Liver (tissue), 9 donors: ENCODE measurements around the gene C1orf52. TPM values are rescaled to one million over a fixed set of nuclear protein-coding genes. Genes with fewer than 3 reads are reported as not detected.

Experiments
- DNase-seq: peaks from one replicate; pipeline ENCODE4 v3.0.0-alpha.2; 2017; ENCODE audit warnings: low spot score
- H3K27ac ChIP-seq, 2 donors: one replicate each; pipeline ENCODE4 v1.7.0; 2013; ENCODE audit warnings: inconsistent platforms in 2 of 2, low read length in 2 of 2, control low read depth in 1 of 2, low read depth in 1 of 2, mild to moderate bottlenecking in 1 of 2
- H3K27me3 ChIP-seq, 4 donors: one replicate each; pipeline versions ENCODE4 v1.6.1 to v1.7.0; 2013; ENCODE audit warnings: low read length in 3 of 4, inconsistent platforms in 1 of 4, mild to moderate bottlenecking in 1 of 4, moderate library complexity in 1 of 4; ENCODE audit not compliant: control insufficient read depth in 4 of 4, insufficient read depth in 4 of 4
- H3K36me3 ChIP-seq, 4 donors: one replicate each; pipeline versions ENCODE4 v1.6.1 to v1.7.0; 2013; ENCODE audit warnings: low read length in 3 of 4, mild to moderate bottlenecking in 3 of 4, low read depth in 1 of 4, moderate library complexity in 1 of 4; ENCODE audit not compliant: control insufficient read depth in 4 of 4, insufficient read depth in 3 of 4
- H3K4me1 ChIP-seq, 4 donors: one replicate each; pipeline versions ENCODE4 v1.6.1 to v1.7.0; 2013; ENCODE audit warnings: low read length in 3 of 4, mild to moderate bottlenecking in 3 of 4, moderate library complexity in 1 of 4; ENCODE audit not compliant: control insufficient read depth in 4 of 4, insufficient read depth in 4 of 4
- H3K4me3 ChIP-seq, 3 donors: one replicate each; pipeline versions ENCODE4 v1.6.1 to v1.7.0; 2013; ENCODE audit warnings: low read length in 3 of 3, control low read depth in 1 of 3, low read depth in 1 of 3, mild to moderate bottlenecking in 1 of 3
- H3K9ac ChIP-seq, 2 donors: one replicate each; pipeline ENCODE4 v1.7.0; 2013; ENCODE audit warnings: low read length in 2 of 2, mild to moderate bottlenecking in 2 of 2, moderate library complexity in 2 of 2, control low read depth in 1 of 2, low read depth in 1 of 2
- H3K9me3 ChIP-seq, 4 donors: one replicate each; pipeline versions ENCODE4 v1.6.1 to v1.7.0; 2013; ENCODE audit warnings: low read length in 3 of 4; ENCODE audit not compliant: control insufficient read depth in 4 of 4
- EGR1 ChIP-seq, 2 donors: IDR thresholded peaks; 2 replicates each; pipeline ENCODE4 v1.6.1; 2016 to 2018; ENCODE audit warnings: antibody characterized with exemption in 2 of 2, low read depth in 2 of 2
- FOXA1 ChIP-seq: IDR thresholded peaks from 2 replicates; pipeline ENCODE4 v1.6.1; 2016; ENCODE audit warnings: antibody characterized with exemption
- FOXA2 ChIP-seq: IDR thresholded peaks from 2 replicates; pipeline ENCODE4 v1.6.1; 2016; ENCODE audit warnings: antibody characterized with exemption
- GABPA ChIP-seq, 2 donors: IDR thresholded peaks in 1 of 2; conservative IDR thresholded peaks in 1 of 2; 2 replicates each; pipeline ENCODE4 v1.6.1; 2016; ENCODE audit warnings: antibody characterized with exemption in 2 of 2, mild to moderate bottlenecking in 1 of 2, moderate library complexity in 1 of 2
- HNF4A ChIP-seq, 2 donors: conservative IDR thresholded peaks; 2 replicates each; pipeline ENCODE4 v1.6.1; 2016; ENCODE audit warnings: antibody characterized with exemption in 2 of 2, mild to moderate bottlenecking in 2 of 2
- HNF4G ChIP-seq: IDR thresholded peaks from 2 replicates; pipeline ENCODE4 v1.6.1; 2016; ENCODE audit warnings: antibody characterized with exemption
- JUND ChIP-seq, 2 donors: IDR thresholded peaks; 2 replicates each; pipeline ENCODE4 v1.6.1; 2016; ENCODE audit warnings: antibody characterized with exemption in 2 of 2
- NR2F2 ChIP-seq: IDR thresholded peaks from 2 replicates; pipeline ENCODE4 v1.6.1; 2016; ENCODE audit warnings: antibody characterized with exemption
- RAD21 ChIP-seq, 2 donors: IDR thresholded peaks; 2 replicates each; pipeline ENCODE4 v1.6.1; 2016; ENCODE audit warnings: antibody characterized with exemption in 2 of 2, mild to moderate bottlenecking in 2 of 2
- RXRA ChIP-seq, 2 donors: IDR thresholded peaks; 2 replicates each; pipeline ENCODE4 v1.6.1; 2017 to 2018; ENCODE audit warnings: antibody characterized with exemption in 2 of 2, mild to moderate bottlenecking in 1 of 2
- SP1 ChIP-seq: IDR thresholded peaks from 2 replicates; pipeline ENCODE4 v1.6.1; 2018; ENCODE audit warnings: antibody characterized with exemption, mild to moderate bottlenecking
- TAF1 ChIP-seq: conservative IDR thresholded peaks from 2 replicates; pipeline ENCODE4 v1.6.1; 2016; ENCODE audit warnings: antibody characterized with exemption, mild to moderate bottlenecking
- YY1 ChIP-seq: IDR thresholded peaks from 2 replicates; pipeline ENCODE4 v1.6.1; 2016; ENCODE audit warnings: antibody characterized with exemption, mild to moderate bottlenecking
- WGBS: extraction: QIAGEN DNeasy Blood & Tissue Kit; methylation state at CpG from one replicate; pipeline ENCODE4 v1.1.7; 2013; 5-methylcytosine and 5-hydroxymethylcytosine counted together
- polyA plus RNA-seq, 2 donors: library from polyadenylated mRNA; stranded (reverse) in 1 of 2; unstranded in 1 of 2; fragments of 200-250 nt in 1 of 2; fragments of >200 nt in 1 of 2; fragmentation: Nextera tagmentation in 1 of 2; extraction: Ambion mirVana in 1 of 2; gene quantifications; one replicate each; pipeline versions ENCODE4 v1.2.1 to v1.2.3, GENCODE V29; 2013 to 2015
- total RNA-seq, 2 donors: library from RNA; depleted of rRNA; stranded (reverse); fragments of >200 nt; gene quantifications; one replicate each; pipeline ENCODE4 v1.2.3, GENCODE V29; 2014
- TF ChIP-seq, protein P1 (sequence below): IDR thresholded peaks from 2 replicates; pipeline ENCODE4 v1.6.1; 2016; ENCODE audit warnings: antibody characterized with exemption, mild to moderate bottlenecking
- TF ChIP-seq, protein P2 (sequence below): IDR thresholded peaks from 2 replicates; pipeline ENCODE4 v1.6.1; 2016; ENCODE audit warnings: antibody characterized with exemption
- TF ChIP-seq, protein P3 (sequence below): fragments of 150-350 bp; IDR thresholded peaks from 2 replicates; pipeline ENCODE4 v1.5.1; 2017; ENCODE audit warnings: improper control_type of control experiment, low read depth, low read length; ENCODE audit not compliant: missing input control
- TF ChIP-seq, protein P4 (sequence below): IDR thresholded peaks from 2 replicates; pipeline ENCODE4 v1.6.1; 2016; ENCODE audit warnings: antibody characterized with exemption
- TF ChIP-seq, protein P5 (sequence below): IDR thresholded peaks from 2 replicates; pipeline ENCODE4 v1.6.1; 2016; ENCODE audit warnings: antibody characterized with exemption
- donor health status: healthy.
- donor health status: healthy.
- donor health status: healthy.
- donor health status: healthy.
- donor health status: healthy.

C1orf52 gene
- total and polyA plus RNA-seq, 4 donors: 6.1 to 10.9 (median 7.3) TPM

DNA sequence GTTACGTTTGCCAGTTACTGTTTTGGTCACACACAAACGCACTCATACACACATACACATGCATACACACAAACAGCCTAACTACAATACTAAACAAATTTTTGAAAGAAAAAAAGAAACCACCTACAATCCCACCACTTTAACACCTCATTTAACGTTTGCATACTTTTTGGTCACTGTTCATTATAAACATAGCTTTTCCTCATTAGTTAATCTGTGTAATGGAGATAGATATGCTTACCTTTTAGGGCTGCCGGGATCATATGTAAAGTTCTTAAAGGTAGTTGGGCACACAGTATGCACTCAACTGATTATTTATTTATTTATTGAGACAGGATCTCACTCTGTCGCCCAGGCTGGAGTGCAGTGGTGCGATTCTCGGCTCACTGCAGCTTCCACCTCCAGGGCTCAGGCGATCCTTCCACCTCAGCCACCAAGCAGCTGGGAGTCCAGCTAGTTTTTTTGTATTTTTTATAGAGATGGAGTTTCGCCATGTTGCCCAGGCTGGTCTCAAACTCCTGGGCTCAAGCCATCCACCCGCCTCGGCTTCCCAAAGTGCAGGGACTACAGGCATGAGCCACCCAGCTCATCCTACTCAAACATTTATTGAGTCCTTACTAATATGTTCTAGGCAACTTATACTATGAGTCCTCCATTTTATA, 17.6 kb upstream of the C1orf52 start:
- Histone ChIP-seq H3K27me3 (no peaks in the 10 kb centered on the region), H3K9ac (peak overlapping the region; percentile 33 to 75), H3K27ac (peak overlapping the region; percentile 83 to 90), H3K36me3 (no peaks in the 10 kb centered on the region), H3K9me3 (no peaks in the 10 kb centered on the region), H3K4me3 (peak overlapping the region; percentile 34 to 65 (median 49)), H3K4me1 (peaks cover 0 to 30% (median 18%) of the 10 kb centered on the region in 4 donors)
- WGBS: 67% methylated on average over 11 of the region's 11 CpGs
- no peak for DNase-seq
- TF ChIP-seq NR2F2: no peak
- TF ChIP-seq, protein P1, sequence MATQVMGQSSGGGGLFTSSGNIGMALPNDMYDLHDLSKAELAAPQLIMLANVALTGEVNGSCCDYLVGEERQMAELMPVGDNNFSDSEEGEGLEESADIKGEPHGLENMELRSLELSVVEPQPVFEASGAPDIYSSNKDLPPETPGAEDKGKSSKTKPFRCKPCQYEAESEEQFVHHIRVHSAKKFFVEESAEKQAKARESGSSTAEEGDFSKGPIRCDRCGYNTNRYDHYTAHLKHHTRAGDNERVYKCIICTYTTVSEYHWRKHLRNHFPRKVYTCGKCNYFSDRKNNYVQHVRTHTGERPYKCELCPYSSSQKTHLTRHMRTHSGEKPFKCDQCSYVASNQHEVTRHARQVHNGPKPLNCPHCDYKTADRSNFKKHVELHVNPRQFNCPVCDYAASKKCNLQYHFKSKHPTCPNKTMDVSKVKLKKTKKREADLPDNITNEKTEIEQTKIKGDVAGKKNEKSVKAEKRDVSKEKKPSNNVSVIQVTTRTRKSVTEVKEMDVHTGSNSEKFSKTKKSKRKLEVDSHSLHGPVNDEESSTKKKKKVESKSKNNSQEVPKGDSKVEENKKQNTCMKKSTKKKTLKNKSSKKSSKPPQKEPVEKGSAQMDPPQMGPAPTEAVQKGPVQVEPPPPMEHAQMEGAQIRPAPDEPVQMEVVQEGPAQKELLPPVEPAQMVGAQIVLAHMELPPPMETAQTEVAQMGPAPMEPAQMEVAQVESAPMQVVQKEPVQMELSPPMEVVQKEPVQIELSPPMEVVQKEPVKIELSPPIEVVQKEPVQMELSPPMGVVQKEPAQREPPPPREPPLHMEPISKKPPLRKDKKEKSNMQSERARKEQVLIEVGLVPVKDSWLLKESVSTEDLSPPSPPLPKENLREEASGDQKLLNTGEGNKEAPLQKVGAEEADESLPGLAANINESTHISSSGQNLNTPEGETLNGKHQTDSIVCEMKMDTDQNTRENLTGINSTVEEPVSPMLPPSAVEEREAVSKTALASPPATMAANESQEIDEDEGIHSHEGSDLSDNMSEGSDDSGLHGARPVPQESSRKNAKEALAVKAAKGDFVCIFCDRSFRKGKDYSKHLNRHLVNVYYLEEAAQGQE: no peak
- TF ChIP-seq HNF4A (conservative IDR thresholded peaks at IDR 0.05): no peak
- no peak for TF ChIP-seq JUND (IDR thresholded peaks at IDR 0.05)
- TF ChIP-seq HNF4G: no peak
- no peak for TF ChIP-seq TAF1
- no peak for TF ChIP-seq GABPA (IDR thresholded peaks at IDR 0.05 in 1 of 2, conservative IDR thresholded peaks at IDR 0.05 in 1 of 2)
- no peak for TF ChIP-seq EGR1 (IDR thresholded peaks at IDR 0.05; ENCODE audit: low read depth in 2 of 2)
- TF ChIP-seq, protein P2, sequence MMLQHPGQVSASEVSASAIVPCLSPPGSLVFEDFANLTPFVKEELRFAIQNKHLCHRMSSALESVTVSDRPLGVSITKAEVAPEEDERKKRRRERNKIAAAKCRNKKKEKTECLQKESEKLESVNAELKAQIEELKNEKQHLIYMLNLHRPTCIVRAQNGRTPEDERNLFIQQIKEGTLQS: peak; percentile 26
- TF ChIP-seq, protein P3, sequence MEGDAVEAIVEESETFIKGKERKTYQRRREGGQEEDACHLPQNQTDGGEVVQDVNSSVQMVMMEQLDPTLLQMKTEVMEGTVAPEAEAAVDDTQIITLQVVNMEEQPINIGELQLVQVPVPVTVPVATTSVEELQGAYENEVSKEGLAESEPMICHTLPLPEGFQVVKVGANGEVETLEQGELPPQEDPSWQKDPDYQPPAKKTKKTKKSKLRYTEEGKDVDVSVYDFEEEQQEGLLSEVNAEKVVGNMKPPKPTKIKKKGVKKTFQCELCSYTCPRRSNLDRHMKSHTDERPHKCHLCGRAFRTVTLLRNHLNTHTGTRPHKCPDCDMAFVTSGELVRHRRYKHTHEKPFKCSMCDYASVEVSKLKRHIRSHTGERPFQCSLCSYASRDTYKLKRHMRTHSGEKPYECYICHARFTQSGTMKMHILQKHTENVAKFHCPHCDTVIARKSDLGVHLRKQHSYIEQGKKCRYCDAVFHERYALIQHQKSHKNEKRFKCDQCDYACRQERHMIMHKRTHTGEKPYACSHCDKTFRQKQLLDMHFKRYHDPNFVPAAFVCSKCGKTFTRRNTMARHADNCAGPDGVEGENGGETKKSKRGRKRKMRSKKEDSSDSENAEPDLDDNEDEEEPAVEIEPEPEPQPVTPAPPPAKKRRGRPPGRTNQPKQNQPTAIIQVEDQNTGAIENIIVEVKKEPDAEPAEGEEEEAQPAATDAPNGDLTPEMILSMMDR: no peak
- no peak for TF ChIP-seq RXRA (IDR thresholded peaks at IDR 0.05)
- no peak for TF ChIP-seq FOXA1
- no peak for TF ChIP-seq YY1
- TF ChIP-seq, protein P4, sequence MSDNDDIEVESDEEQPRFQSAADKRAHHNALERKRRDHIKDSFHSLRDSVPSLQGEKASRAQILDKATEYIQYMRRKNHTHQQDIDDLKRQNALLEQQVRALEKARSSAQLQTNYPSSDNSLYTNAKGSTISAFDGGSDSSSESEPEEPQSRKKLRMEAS: peak; percentile 6
- TF ChIP-seq RAD21 (IDR thresholded peaks at IDR 0.05): peak in 1 of 2 donors; percentile 2
- no peak for TF ChIP-seq FOXA2
- TF ChIP-seq, protein P5, sequence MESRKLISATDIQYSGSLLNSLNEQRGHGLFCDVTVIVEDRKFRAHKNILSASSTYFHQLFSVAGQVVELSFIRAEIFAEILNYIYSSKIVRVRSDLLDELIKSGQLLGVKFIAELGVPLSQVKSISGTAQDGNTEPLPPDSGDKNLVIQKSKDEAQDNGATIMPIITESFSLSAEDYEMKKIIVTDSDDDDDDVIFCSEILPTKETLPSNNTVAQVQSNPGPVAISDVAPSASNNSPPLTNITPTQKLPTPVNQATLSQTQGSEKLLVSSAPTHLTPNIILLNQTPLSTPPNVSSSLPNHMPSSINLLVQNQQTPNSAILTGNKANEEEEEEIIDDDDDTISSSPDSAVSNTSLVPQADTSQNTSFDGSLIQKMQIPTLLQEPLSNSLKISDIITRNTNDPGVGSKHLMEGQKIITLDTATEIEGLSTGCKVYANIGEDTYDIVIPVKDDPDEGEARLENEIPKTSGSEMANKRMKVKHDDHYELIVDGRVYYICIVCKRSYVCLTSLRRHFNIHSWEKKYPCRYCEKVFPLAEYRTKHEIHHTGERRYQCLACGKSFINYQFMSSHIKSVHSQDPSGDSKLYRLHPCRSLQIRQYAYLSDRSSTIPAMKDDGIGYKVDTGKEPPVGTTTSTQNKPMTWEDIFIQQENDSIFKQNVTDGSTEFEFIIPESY: no peak
- no peak for TF ChIP-seq SP1
